Measurements from ENCODE around the gene SLCO4A1. TPM values are rescaled to one million over a fixed set of nuclear protein-coding genes. Genes with fewer than 3 reads are reported as not detected.

SLCO4A1 gene
- total RNA-seq, 1 donor from 2014 or later = 3.6 TPM

DNA sequence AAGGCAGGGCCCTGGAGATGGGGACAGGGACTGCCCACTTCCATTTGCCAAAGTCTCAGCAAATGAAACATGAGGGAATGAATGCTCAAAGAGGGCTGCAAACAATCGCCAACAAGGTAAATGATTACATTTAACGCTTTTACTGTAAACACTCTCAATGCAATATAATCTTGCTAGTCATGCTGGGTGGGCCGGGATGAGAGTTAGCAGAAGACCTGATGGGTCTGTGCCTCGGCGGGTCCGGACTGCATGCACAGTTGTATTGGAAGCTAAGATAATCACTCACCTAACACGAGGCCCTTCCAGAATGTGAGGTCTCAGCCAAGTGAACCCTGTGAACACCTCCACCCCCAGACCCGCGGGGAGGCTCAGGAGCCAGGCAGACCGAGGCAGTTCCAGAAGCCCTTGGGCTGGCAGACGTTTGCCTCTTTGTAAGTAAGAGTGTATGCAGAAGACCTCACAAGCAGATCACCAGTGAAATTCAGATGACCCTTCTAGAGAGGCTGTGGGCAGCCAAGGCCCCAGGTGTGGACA, 4.7 kb upstream of the SLCO4A1 start:
- Mint-ChIP-seq H3K36me3 (ENCODE audit: insufficient read depth) (no peaks in the 10 kb centered on the region), H3K27me3 (peaks cover 67% of the 10 kb centered on the region)

DNA sequence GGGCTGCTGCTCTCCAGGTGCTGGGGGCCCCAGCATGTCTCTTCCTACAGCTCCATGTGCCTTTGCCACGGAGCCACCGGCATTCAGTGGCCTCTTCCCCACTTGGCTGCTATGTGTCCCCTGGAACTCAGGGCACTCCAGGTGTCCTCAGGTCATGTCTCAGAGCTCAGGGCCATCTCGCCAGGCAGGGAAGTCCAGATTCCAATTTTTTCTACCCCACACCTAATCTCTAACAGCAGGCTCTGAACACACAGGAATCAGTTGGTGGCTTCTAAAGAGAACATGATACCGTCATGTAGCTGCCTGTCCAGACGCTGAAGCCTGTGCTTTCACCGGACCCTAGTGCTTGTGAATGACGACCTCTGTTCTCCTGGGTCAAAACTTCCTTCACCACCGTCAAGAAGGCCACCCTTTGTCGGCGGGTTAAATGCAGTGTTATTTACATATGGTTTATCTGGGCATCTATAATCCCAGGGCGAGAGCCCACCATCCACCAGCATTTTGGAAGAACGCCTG, 4.2 kb upstream of the SLCO4A1 start:
- Mint-ChIP-seq H3K36me3 (ENCODE audit: insufficient read depth) (no peaks in the 10 kb centered on the region), H3K9me3 (ENCODE audit: low read depth) (no peaks in the 10 kb centered on the region), H3K27me3 (peaks cover 61% of the 10 kb centered on the region), H3K27ac (no peak overlapping the region), H3K4me3 (ENCODE audit: low read depth) (no peak overlapping the region), H3K4me1 (ENCODE audit: low read depth) (peaks cover 5% of the 10 kb centered on the region)
- DNase-seq (ENCODE audit: low spot score, unreplicated experiment) = no peak
- TF ChIP-seq, protein P1, sequence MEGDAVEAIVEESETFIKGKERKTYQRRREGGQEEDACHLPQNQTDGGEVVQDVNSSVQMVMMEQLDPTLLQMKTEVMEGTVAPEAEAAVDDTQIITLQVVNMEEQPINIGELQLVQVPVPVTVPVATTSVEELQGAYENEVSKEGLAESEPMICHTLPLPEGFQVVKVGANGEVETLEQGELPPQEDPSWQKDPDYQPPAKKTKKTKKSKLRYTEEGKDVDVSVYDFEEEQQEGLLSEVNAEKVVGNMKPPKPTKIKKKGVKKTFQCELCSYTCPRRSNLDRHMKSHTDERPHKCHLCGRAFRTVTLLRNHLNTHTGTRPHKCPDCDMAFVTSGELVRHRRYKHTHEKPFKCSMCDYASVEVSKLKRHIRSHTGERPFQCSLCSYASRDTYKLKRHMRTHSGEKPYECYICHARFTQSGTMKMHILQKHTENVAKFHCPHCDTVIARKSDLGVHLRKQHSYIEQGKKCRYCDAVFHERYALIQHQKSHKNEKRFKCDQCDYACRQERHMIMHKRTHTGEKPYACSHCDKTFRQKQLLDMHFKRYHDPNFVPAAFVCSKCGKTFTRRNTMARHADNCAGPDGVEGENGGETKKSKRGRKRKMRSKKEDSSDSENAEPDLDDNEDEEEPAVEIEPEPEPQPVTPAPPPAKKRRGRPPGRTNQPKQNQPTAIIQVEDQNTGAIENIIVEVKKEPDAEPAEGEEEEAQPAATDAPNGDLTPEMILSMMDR (IDR thresholded peaks at IDR 0.05; ENCODE audit: unreplicated experiment) = no peak

More for the DNA sequence above, 4.7 kb upstream of the SLCO4A1 start:
- no peak for DNase-seq (ENCODE audit: low spot score, unreplicated experiment)
- H3K27ac Mint-ChIP-seq = no peak overlapping the region
- TF ChIP-seq, protein P1 (IDR thresholded peaks at IDR 0.05; ENCODE audit: unreplicated experiment) = no peak
- no peak overlapping the region for H3K4me3 Mint-ChIP-seq (ENCODE audit: low read depth)
- H3K9me3 Mint-ChIP-seq (ENCODE audit: low read depth) = no peaks in the 10 kb centered on the region
- peaks cover 5% of the 10 kb centered on the region for H3K4me1 Mint-ChIP-seq (ENCODE audit: low read depth)

GRCh38 chr20:62638679-62639406, 3.5 kb upstream of the SLCO4A1 start:
- H3K9me3 Mint-ChIP-seq (ENCODE audit: low read depth) = no peaks in the 10 kb centered on the region
- peaks cover 62% of the 10 kb centered on the region for H3K27me3 Mint-ChIP-seq
- no peak overlapping the region for H3K4me3 Mint-ChIP-seq (ENCODE audit: low read depth)
- no peak for DNase-seq (ENCODE audit: low spot score, unreplicated experiment)
- peaks cover 5% of the 10 kb centered on the region for H3K4me1 Mint-ChIP-seq (ENCODE audit: low read depth)
- TF ChIP-seq, protein P1 (IDR thresholded peaks at IDR 0.05; ENCODE audit: unreplicated experiment) = no peak
- H3K27ac Mint-ChIP-seq = no peak overlapping the region
- no peaks in the 10 kb centered on the region for H3K36me3 Mint-ChIP-seq (ENCODE audit: insufficient read depth)

DNA sequence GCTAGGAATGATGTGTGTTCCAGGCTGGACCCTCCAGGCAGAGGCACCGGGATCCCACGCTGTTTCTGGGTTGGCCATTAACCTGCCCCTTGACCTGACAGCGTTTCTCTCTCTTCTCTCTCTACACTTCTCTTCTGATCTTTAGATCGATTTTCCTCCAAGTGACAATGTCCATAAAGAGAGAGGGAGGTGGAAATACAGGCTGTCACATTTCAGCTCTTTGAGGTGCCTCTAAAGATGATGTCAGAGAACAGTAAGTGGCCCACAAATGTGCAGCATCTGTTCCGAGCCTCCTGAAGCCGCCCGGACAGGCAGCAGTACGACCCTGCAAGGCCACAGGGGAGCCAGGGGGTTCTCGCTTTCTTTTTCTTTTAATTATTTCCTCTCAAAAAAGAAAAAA, 2.5 kb upstream of the SLCO4A1 start:
- Mint-ChIP-seq H3K27me3 (peaks cover 71% of the 10 kb centered on the region), H3K27ac (no peak overlapping the region), H3K4me3 (ENCODE audit: low read depth) (no peak overlapping the region), H3K36me3 (ENCODE audit: insufficient read depth) (no peaks in the 10 kb centered on the region), H3K4me1 (ENCODE audit: low read depth) (peaks cover 5% of the 10 kb centered on the region), H3K9me3 (ENCODE audit: low read depth) (no peaks in the 10 kb centered on the region)
- no peak for DNase-seq (ENCODE audit: low spot score, unreplicated experiment)
- TF ChIP-seq, protein P1 (IDR thresholded peaks at IDR 0.05; ENCODE audit: unreplicated experiment) = no peak

GRCh38 chr20:62640870-62641269, 1.4 kb upstream of the SLCO4A1 start:
- TF ChIP-seq, protein P1 (IDR thresholded peaks at IDR 0.05; ENCODE audit: unreplicated experiment) = no peak
- Mint-ChIP-seq H3K4me3 (ENCODE audit: low read depth) (no peak overlapping the region), H3K27me3 (peaks cover 66% of the 10 kb centered on the region), H3K9me3 (ENCODE audit: low read depth) (no peaks in the 10 kb centered on the region), H3K36me3 (ENCODE audit: insufficient read depth) (no peaks in the 10 kb centered on the region), H3K4me1 (ENCODE audit: low read depth) (peaks cover 5% of the 10 kb centered on the region), H3K27ac (no peak overlapping the region)
- no peak for DNase-seq (ENCODE audit: low spot score, unreplicated experiment)
